ENCODE measurements around the gene SLC9A3. TPM values are rescaled to one million over a fixed set of nuclear protein-coding genes. Genes with fewer than 3 reads are reported as not detected.

Gene SLC9A3
- total RNA-seq, 4 donors from 2014 or later: 4.8 to 701 (median 183) TPM

DNA sequence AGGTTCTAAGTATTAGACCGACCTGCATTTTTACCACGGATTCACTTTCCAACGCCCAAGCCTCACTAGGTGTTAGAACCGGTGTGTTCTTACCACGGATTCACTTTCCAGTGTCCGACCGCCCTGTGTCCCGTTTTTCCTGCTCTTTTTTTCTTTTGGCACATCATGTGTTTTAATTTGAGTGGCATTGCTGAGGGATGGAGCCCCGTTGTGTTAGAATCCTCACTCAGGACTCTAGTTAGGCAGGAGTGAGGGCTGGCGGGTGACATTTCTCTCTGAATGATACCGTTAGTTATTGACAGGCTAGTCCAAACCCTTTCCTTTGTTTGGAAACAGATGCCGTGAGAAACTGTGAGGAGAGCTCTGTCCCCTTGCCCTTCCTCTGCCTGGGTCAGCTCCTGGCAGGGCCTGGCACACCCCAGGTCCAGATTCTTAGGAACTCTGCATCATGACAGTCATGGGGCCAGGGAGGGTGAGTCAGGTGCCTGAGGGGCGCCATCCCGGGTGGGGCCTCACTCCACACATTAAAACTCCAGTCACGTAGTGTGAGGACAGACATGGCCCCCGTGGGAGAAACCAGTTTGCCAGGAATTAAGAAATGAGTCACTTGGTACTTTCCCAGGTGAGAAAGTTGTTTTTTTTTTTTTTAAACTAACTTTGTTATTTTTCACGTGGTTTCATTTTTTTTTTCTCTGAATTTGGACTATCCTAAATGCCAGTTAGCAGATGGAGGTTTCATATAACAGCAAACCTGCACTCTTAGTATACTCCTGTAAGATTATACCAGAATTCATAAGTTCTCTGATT, 65.5 kb downstream of the SLC9A3 start:
- WGBS, 2 donors (ENCODE audit: low coverage in 1 of 2): 72 to 76% methylated on average over 5 to 17 of the region's 17 CpGs
- in situ Hi-C loops (cut with MboI; ENCODE audit: low pct_ligation_motif_present in 1 of 4, low pct_unique_long_range_greater_than_20kb in 1 of 4, low sequenced_read_pairs in 3 of 4): no loop called here
- TF ChIP-seq POLR2AphosphoS5 (IDR thresholded peaks at IDR 0.05) (no peak), EP300 (IDR thresholded peaks at IDR 0.05; ENCODE audit: low read depth) (no peak), POLR2A (IDR thresholded peaks at IDR 0.05) (no peak)
- TF ChIP-seq, protein P1, sequence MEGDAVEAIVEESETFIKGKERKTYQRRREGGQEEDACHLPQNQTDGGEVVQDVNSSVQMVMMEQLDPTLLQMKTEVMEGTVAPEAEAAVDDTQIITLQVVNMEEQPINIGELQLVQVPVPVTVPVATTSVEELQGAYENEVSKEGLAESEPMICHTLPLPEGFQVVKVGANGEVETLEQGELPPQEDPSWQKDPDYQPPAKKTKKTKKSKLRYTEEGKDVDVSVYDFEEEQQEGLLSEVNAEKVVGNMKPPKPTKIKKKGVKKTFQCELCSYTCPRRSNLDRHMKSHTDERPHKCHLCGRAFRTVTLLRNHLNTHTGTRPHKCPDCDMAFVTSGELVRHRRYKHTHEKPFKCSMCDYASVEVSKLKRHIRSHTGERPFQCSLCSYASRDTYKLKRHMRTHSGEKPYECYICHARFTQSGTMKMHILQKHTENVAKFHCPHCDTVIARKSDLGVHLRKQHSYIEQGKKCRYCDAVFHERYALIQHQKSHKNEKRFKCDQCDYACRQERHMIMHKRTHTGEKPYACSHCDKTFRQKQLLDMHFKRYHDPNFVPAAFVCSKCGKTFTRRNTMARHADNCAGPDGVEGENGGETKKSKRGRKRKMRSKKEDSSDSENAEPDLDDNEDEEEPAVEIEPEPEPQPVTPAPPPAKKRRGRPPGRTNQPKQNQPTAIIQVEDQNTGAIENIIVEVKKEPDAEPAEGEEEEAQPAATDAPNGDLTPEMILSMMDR (IDR thresholded peaks at IDR 0.05): no peak
- Histone ChIP-seq H3K36me3 (peaks cover 0 to 59% (median 26%) of the 10 kb centered on the region in 4 donors), H3K4me3 (no peak overlapping the region), H3K4me1 (no peaks in the 10 kb centered on the region), H3K27me3 (no peaks in the 10 kb centered on the region), H3K27ac (no peak overlapping the region), H3K9me3 (no peaks in the 10 kb centered on the region)
- intact Hi-C loops (cut with DNase I; ENCODE audit: low total_unique reads): no loop called here
- DNase-seq: peak; percentile 5

DNA sequence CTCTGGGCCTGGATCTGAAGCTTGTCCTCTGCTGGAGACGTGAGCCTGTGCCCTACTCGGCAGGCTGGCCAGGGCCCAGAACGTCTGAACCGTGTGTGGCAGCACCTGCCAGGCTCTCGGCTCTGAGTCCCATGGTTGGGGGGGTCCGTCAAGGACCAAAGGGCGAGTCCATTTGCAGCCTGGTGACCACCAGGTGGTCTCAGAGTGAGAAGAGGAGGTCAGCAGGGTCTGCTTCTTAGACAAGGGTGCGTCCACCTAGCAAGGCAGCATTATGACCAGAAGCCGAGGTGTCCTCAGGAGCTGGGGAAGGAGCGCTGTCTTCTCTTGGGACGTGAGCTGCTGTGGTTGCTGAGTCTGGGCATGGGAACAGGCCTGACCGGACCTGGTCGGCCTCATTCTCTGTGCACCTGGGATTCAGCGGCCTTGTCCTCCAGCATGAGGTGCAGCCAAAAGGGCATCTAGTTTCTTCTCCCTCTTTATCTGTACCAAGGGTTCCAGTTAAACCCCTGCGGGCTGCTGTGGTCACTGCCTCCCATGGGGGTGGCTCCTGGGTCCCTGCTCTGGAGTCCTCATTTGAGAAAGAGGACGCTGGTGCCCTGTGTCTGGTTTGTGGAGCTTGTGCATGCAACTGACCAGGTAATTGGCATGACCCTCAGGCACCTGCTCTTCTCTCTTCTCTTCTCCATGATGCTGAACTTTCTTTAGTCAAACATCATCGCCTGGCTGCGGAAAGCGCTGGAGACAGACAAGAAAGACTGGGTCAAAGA, 66.9 kb downstream of the SLC9A3 start:
- H3K27me3 ChIP-seq: no peaks in the 10 kb centered on the region
- WGBS, 2 donors (ENCODE audit: low coverage in 1 of 2): 96% methylated on average over 19 of the region's 19 CpGs; no CpG with 5 or more reads in 1 of the 2 donors
- TF ChIP-seq, protein P1 (IDR thresholded peaks at IDR 0.05): no peak
- TF ChIP-seq POLR2A (IDR thresholded peaks at IDR 0.05) (no peak), EP300 (IDR thresholded peaks at IDR 0.05; ENCODE audit: low read depth) (no peak), POLR2AphosphoS5 (IDR thresholded peaks at IDR 0.05) (no peak)
- peak; percentile 5 for DNase-seq
- H3K4me1 ChIP-seq: no peaks in the 10 kb centered on the region
- peaks cover 0 to 1% of the 10 kb centered on the region in 2 donors for H3K9me3 ChIP-seq
- no peak overlapping the region for H3K4me3 ChIP-seq
- in situ Hi-C loops (cut with MboI; ENCODE audit: low pct_ligation_motif_present in 1 of 4, low pct_unique_long_range_greater_than_20kb in 1 of 4, low sequenced_read_pairs in 3 of 4) (no loop called here), intact Hi-C loops (cut with DNase I; ENCODE audit: low total_unique reads) (no loop called here)
- no peak overlapping the region for H3K27ac ChIP-seq
- peaks cover 0 to 60% (median 25%) of the 10 kb centered on the region in 4 donors for H3K36me3 ChIP-seq

DNA sequence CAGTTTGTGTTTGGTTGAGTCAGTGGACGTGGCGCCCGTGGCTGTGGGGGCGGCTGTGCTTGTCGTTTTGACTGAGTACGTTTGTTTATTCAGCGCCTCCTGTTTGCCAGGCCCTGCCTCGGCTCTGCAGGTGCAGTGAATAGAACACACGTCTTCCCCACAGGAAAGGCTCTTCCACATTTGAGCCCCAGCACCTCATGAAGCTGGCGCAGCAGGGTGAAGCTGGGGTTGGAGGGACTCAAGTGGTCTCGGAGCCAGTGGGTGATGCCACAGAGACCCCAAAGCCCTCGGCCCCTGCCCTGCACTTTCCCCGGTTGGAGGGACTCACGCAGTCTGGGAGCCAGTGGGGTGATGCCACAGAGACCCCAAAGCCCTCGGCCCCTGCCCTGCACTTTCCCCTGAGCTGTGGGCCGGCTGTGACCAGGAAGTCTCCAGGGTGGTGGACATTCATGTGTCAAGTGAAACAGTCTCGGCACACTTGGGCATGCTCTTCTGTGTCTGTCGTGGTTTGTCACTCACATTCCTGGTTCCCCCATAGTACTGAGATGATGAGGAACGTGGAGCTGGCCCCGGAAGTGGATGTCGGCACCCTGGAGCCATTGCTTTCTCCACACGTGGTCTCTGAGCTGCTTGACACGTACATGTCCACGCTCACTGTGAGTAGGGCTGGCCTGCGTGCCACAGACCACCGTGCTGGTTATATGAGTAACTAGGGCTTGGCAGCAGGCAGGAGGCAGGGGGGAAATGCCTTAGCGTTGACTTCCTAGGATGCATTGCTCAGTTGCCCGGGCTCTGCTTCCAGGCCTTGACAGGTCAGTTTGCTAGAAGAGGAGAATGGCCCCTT, 67.7 kb downstream of the SLC9A3 start:
- H3K36me3 ChIP-seq: peaks cover 0 to 60% (median 26%) of the 10 kb centered on the region in 4 donors
- peak; percentile 4 for DNase-seq
- 79 to 88% methylated on average over 7 to 28 of the region's 28 CpGs for WGBS, 2 donors (ENCODE audit: low coverage in 1 of 2)
- H3K27ac ChIP-seq: no peak overlapping the region
- no peaks in the 10 kb centered on the region for H3K27me3 ChIP-seq
- H3K9me3 ChIP-seq: peaks cover 5 to 9% of the 10 kb centered on the region in 2 donors
- H3K4me3 ChIP-seq: no peak overlapping the region
- no peaks in the 10 kb centered on the region for H3K4me1 ChIP-seq
- in situ Hi-C loops (cut with MboI; ENCODE audit: low pct_ligation_motif_present in 1 of 4, low pct_unique_long_range_greater_than_20kb in 1 of 4, low sequenced_read_pairs in 3 of 4) (no loop called here), intact Hi-C loops (cut with DNase I; ENCODE audit: low total_unique reads) (no loop called here)
- no peak for TF ChIP-seq POLR2AphosphoS5 (IDR thresholded peaks at IDR 0.05)
- TF ChIP-seq EP300 (IDR thresholded peaks at IDR 0.05; ENCODE audit: low read depth): no peak
- TF ChIP-seq POLR2A (IDR thresholded peaks at IDR 0.05): no peak
- TF ChIP-seq, protein P1 (IDR thresholded peaks at IDR 0.05): no peak

Data from transverse colon (tissue), 4 donors.